ENCODE data around the gene TTLL1. TPM values are rescaled to one million over a fixed set of nuclear protein-coding genes. Genes with fewer than 3 reads are reported as not detected.
A peak's percentile ranks its signal among the peaks of the same experiment; 100 is the strongest.

TTLL1 gene
- total RNA-seq, 4 donors from 2014 or later: 1.7 to 5.0 (median 3.5) TPM

DNA sequence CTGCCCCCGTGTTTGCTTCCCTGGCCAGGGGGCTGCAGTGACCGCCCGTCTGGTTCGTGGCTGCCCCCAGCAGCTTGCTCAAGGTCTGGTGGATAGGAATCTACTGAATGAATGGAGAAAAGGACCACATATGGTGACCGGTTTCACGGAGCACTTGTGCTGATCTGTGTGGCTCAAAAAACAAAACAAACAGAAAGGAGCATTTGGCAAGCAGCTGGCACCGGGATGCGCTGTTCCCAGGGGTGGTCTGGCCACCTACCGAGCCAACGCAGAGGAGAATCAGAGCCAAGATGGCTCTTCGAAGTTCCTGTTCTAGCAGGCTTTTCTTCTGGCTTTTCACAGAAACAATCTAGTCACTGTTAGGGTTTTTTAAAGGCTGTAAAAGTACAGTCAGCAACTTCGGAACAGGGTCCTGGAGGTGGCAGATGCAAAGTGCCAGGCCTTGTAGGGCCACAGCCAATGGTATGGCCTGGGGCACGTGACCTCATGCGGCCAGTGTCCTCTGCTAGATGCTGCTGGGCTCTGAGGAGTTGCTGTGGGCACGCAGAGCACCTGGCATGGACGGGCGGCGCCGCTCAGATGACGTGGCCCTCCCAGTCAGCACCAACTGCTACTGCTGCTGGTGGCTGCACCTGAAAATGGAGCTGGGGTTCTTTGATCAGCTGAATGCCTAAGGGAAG, 47.0 kb downstream of the TTLL1 start:
- Histone ChIP-seq H3K9me3 (no peaks in the 10 kb centered on the region), H3K4me3 (no peak overlapping the region), H3K27me3 (no peaks in the 10 kb centered on the region), H3K4me1 (no peaks in the 10 kb centered on the region), H3K36me3 (no peaks in the 10 kb centered on the region), H3K27ac (no peak overlapping the region)
- no peak for DNase-seq
- TF ChIP-seq, protein P1, sequence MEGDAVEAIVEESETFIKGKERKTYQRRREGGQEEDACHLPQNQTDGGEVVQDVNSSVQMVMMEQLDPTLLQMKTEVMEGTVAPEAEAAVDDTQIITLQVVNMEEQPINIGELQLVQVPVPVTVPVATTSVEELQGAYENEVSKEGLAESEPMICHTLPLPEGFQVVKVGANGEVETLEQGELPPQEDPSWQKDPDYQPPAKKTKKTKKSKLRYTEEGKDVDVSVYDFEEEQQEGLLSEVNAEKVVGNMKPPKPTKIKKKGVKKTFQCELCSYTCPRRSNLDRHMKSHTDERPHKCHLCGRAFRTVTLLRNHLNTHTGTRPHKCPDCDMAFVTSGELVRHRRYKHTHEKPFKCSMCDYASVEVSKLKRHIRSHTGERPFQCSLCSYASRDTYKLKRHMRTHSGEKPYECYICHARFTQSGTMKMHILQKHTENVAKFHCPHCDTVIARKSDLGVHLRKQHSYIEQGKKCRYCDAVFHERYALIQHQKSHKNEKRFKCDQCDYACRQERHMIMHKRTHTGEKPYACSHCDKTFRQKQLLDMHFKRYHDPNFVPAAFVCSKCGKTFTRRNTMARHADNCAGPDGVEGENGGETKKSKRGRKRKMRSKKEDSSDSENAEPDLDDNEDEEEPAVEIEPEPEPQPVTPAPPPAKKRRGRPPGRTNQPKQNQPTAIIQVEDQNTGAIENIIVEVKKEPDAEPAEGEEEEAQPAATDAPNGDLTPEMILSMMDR (IDR thresholded peaks at IDR 0.05): no peak
- TF ChIP-seq POLR2A (IDR thresholded peaks at IDR 0.05): no peak

GRCh38 chr22:43039800-43040199, 49.4 kb downstream of the TTLL1 start:
- Histone ChIP-seq H3K27me3 (no peaks in the 10 kb centered on the region), H3K9me3 (no peaks in the 10 kb centered on the region), H3K27ac (no peak overlapping the region), H3K4me3 (no peak overlapping the region), H3K36me3 (no peaks in the 10 kb centered on the region), H3K4me1 (no peaks in the 10 kb centered on the region)
- TF ChIP-seq POLR2A (IDR thresholded peaks at IDR 0.05): no peak
- TF ChIP-seq, protein P1 (IDR thresholded peaks at IDR 0.05): no peak
- DNase-seq: no peak

DNA sequence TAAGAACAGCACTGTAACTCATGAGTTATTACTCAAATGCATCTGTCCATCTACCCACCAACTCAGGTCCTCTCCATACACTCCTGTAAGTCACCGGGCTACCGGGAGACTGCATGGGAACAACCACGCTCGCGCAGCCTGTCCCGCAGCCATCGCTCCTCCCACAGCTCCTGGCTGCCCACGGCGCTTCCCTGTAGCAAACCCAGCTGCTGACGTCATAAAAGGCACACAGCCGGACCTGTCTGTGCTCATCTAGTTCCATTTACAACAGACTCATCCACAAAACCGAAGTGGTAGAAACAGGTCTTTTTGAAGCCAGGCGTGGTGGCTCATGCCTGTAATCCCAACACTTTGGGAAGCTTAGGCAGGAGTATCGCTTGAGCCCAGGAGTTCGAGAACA, 50.9 kb downstream of the TTLL1 start:
- Histone ChIP-seq H3K27me3 (no peaks in the 10 kb centered on the region), H3K4me3 (no peak overlapping the region), H3K27ac (no peak overlapping the region), H3K9me3 (no peaks in the 10 kb centered on the region), H3K36me3 (no peaks in the 10 kb centered on the region), H3K4me1 (no peaks in the 10 kb centered on the region)
- TF ChIP-seq, protein P1 (IDR thresholded peaks at IDR 0.05): no peak
- no peak for TF ChIP-seq POLR2A (IDR thresholded peaks at IDR 0.05)
- no peak for DNase-seq

- no peaks in the 10 kb centered on the region for H3K4me1 ChIP-seq
- DNase-seq: no peak
- peak overlapping the region in 1 of 4 donors; percentile 22 for H3K27ac ChIP-seq
- no peaks in the 10 kb centered on the region for H3K27me3 ChIP-seq
- H3K9me3 ChIP-seq: no peaks in the 10 kb centered on the region
- TF ChIP-seq POLR2A (IDR thresholded peaks at IDR 0.05): no peak
- TF ChIP-seq, protein P1 (IDR thresholded peaks at IDR 0.05): no peak
- no peak overlapping the region for H3K4me3 ChIP-seq
- no peaks in the 10 kb centered on the region for H3K36me3 ChIP-seq
These were observed 52.8 kb downstream of the TTLL1 start for GRCh38 chr22:43036282-43036829.

DNA sequence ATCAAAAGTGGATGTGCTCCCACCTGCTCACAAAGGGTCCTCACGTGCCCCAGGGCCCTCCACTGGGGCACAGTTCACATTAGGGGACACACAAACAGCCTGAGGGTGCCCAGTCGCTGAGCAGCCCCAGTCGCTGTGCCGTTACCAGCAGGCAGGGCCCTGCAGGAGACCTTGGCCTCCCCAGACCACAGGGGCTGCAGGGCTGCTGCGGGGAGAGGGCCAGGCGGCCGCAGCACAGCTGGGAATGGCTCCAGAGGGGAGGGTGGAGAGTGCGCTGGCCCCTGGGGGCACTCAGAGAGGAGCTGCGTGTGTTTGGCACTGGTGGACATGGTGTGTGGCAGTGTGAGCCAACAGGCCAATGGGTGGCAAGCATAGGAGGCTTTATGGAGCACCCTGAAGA, 53.9 kb downstream of the TTLL1 start:
- H3K27ac ChIP-seq: no peak overlapping the region
- TF ChIP-seq POLR2A (IDR thresholded peaks at IDR 0.05): no peak
- TF ChIP-seq, protein P1 (IDR thresholded peaks at IDR 0.05): no peak
- H3K4me1 ChIP-seq: no peaks in the 10 kb centered on the region
- no peak overlapping the region for H3K4me3 ChIP-seq
- H3K27me3 ChIP-seq: no peaks in the 10 kb centered on the region
- no peaks in the 10 kb centered on the region for H3K36me3 ChIP-seq
- DNase-seq: no peak
- H3K9me3 ChIP-seq: no peaks in the 10 kb centered on the region

All from Peyer's patch (tissue), 4 donors.